Parathyroid adenoma (tissue), 2 donors: ENCODE data around the gene PRXL2B.

ENCODE experiments used
- H2AFZ ChIP-seq: fragments of 300-600 bp; sonication (generic); one replicate; pipeline ENCODE4 v1.7.0; 2017; ENCODE audit warnings: antibody characterized with exemption, mild to moderate bottlenecking
- H3K27ac ChIP-seq: fragments of 300-600 bp; sonication (generic); one replicate; pipeline ENCODE4 v1.7.0; 2017
- H3K27me3 ChIP-seq: fragments of 300-600 bp; sonication (generic); one replicate; pipeline ENCODE4 v1.7.0; 2017; ENCODE audit warnings: low read length; ENCODE audit not compliant: control insufficient read depth, insufficient read depth
- H3K36me3 ChIP-seq: fragments of 300-600 bp; sonication (generic); one replicate; pipeline ENCODE4 v1.7.0; 2017; ENCODE audit warnings: low read length; ENCODE audit not compliant: control insufficient read depth, insufficient read depth
- H3K4me1 ChIP-seq: fragments of 300-600 bp; sonication (generic); one replicate; pipeline ENCODE4 v1.7.0; 2017; ENCODE audit warnings: control low read depth
- H3K4me2 ChIP-seq: fragments of 300-600 bp; sonication (generic); one replicate; pipeline ENCODE4 v1.7.0; 2017; ENCODE audit warnings: low read length
- H3K4me3 ChIP-seq: fragments of 300-600 bp; sonication (generic); one replicate; pipeline ENCODE4 v1.7.0; 2017; ENCODE audit warnings: low read depth, low read length
- H3K79me2 ChIP-seq: fragments of 300-600 bp; sonication (generic); one replicate; pipeline ENCODE4 v1.7.0; 2017; ENCODE audit warnings: control low read depth
- H3K9ac ChIP-seq: fragments of 300-600 bp; sonication (generic); one replicate; pipeline ENCODE4 v1.7.0; 2017; ENCODE audit warnings: mild to moderate bottlenecking
- H3K9me3 ChIP-seq: fragments of 300-600 bp; sonication (generic); one replicate; pipeline ENCODE4 v1.7.0; 2017; ENCODE audit warnings: low read length; ENCODE audit not compliant: control insufficient read depth
- CTCF ChIP-seq: fragments of 300-600 bp; sonication (generic); IDR thresholded peaks from one replicate; pipeline ENCODE4 v1.7.0; 2017; ENCODE audit warnings: antibody characterized with exemption, mild to moderate bottlenecking
- donor health status: primary hyperparathyroidism.

PRXL2B gene

GRCh38 chr1:2556277-2556677 lies 30.3 kb upstream of the PRXL2B start, which contains the start of gene TNFRSF14:
TSS of gene TNFRSF14 (plus strand) at chr1:2556371. CDS start at chr1:2556665, 294 bp downstream.
- Histone ChIP-seq H3K36me3 (no peaks in the 10 kb centered on the region), H3K4me2 (peak within 1 kb of the TSS; percentile 99)

GRCh38 chr1:2556678-2557481 lies 29.7 kb upstream of the PRXL2B start:
- peak overlapping the region; percentile 69 for H3K9ac ChIP-seq
- H3K4me3 ChIP-seq, result peak overlapping the region; percentile 84
- no peaks in the 10 kb centered on the region for H3K36me3 ChIP-seq
- H2AFZ ChIP-seq, result peak overlapping the region; percentile 74
- H3K27ac ChIP-seq, result peak overlapping the region; percentile 95
- peak overlapping the region; percentile 99 for H3K4me2 ChIP-seq
- no peaks in the 10 kb centered on the region for H3K9me3 ChIP-seq
- no peaks in the 10 kb centered on the region for H3K27me3 ChIP-seq
- no peak for TF ChIP-seq CTCF
- no peaks in the 10 kb centered on the region for H3K79me2 ChIP-seq
- H3K4me1 ChIP-seq, result peaks cover 4% of the 10 kb centered on the region

More at GRCh38 chr1:2556277-2556677, 30.3 kb upstream of the PRXL2B start, which contains the start of gene TNFRSF14:
- Histone ChIP-seq H3K4me3 (peak within 1 kb of the TSS; percentile 84), H3K9ac (peak within 1 kb of the TSS; percentile 69), H3K27me3 (no peaks in the 10 kb centered on the region), H3K9me3 (no peaks in the 10 kb centered on the region), H3K79me2 (no peaks in the 10 kb centered on the region), H3K4me1 (peaks cover 4% of the 10 kb centered on the region), H3K27ac (peak within 1 kb of the TSS; percentile 95), H2AFZ (peak within 1 kb of the TSS; percentile 74)
- TF ChIP-seq CTCF, result no peak

GRCh38 chr1:2557482-2558400 lies 28.8 kb upstream of the PRXL2B start:
- peak overlapping the region; percentile 84 for H3K4me3 ChIP-seq
- H3K9ac ChIP-seq, result no peak overlapping the region

GRCh38 chr1:2558420-2558819 lies 28.2 kb upstream of the PRXL2B start:
- no peaks in the 10 kb centered on the region for H3K36me3 ChIP-seq
- no peak overlapping the region for H3K9ac ChIP-seq
- H3K4me1 ChIP-seq, result peaks cover 4% of the 10 kb centered on the region
- H3K4me2 ChIP-seq, result no peak overlapping the region
- H3K27ac ChIP-seq, result no peak overlapping the region
- no peak for TF ChIP-seq CTCF
- no peaks in the 10 kb centered on the region for H3K27me3 ChIP-seq
- no peak overlapping the region for H2AFZ ChIP-seq
- no peak overlapping the region for H3K4me3 ChIP-seq
- H3K9me3 ChIP-seq, result no peaks in the 10 kb centered on the region
- H3K79me2 ChIP-seq, result no peaks in the 10 kb centered on the region

More at GRCh38 chr1:2557482-2558400, 28.8 kb upstream of the PRXL2B start:
- TF ChIP-seq CTCF, result no peak
- peaks cover 4% of the 10 kb centered on the region for H3K4me1 ChIP-seq
- peak overlapping the region; percentile 95 for H3K27ac ChIP-seq
- no peaks in the 10 kb centered on the region for H3K79me2 ChIP-seq
- H2AFZ ChIP-seq, result peak overlapping the region; percentile 74
- H3K27me3 ChIP-seq, result no peaks in the 10 kb centered on the region
- peak overlapping the region; percentile 99 for H3K4me2 ChIP-seq
- no peaks in the 10 kb centered on the region for H3K36me3 ChIP-seq
- H3K9me3 ChIP-seq, result no peaks in the 10 kb centered on the region
